NB4 (cell line): ENCODE measurements around the gene OR52I1.

Source experiments
- DNase-seq: peaks from one replicate; pipeline ENCODE4 v3.0.0; 2010; ENCODE audit warnings: low read depth
- H3K4me3 ChIP-seq: one replicate; pipeline ENCODE4 v1.5.1; 2011; ENCODE audit warnings: mild to moderate bottlenecking, low read depth, low read length, moderate library complexity
- CTCF ChIP-seq: IDR thresholded peaks from one replicate; pipeline ENCODE4 v1.5.1; 2012; ENCODE audit warnings: low read depth, low read length
- MAX ChIP-seq: IDR thresholded peaks from 2 replicates; pipeline ENCODE4 v1.6.1; 2011; ENCODE audit warnings: low read depth, low read length
- MYC ChIP-seq: IDR thresholded peaks from 2 replicates; pipeline ENCODE4 v1.6.1; 2011; ENCODE audit warnings: low read depth, low read length
- POLR2A ChIP-seq: IDR thresholded peaks from 2 replicates; pipeline ENCODE4 v1.6.1; 2011; ENCODE audit warnings: mild to moderate bottlenecking; ENCODE audit not compliant: insufficient read length; ENCODE audit errors: extremely low read depth

OR52I1 gene

GRCh38 chr11:4580124-4580523 lies 13.7 kb upstream of the OR52I1 start:
- DNase-seq: no peak
- TF ChIP-seq POLR2A: no peak
- no peak for TF ChIP-seq MAX
- TF ChIP-seq CTCF: no peak
- TF ChIP-seq MYC: no peak
- no peak overlapping the region for H3K4me3 ChIP-seq

- DNase-seq: no peak
- no peak within 1 kb of the TSS for H3K4me3 ChIP-seq
- TF ChIP-seq CTCF: no peak
- TF ChIP-seq MYC: no peak
- no peak for TF ChIP-seq POLR2A
- no peak for TF ChIP-seq MAX
These were observed 12.4 kb upstream of the OR52I1 start, which contains the start of gene OR52I2 for GRCh38 chr11:4581443-4581842. Gene OR52I2 (plus strand): TSS chr11:4581743.

- no peak for TF ChIP-seq POLR2A
- no peak for TF ChIP-seq CTCF
- TF ChIP-seq MAX: no peak
- no peak for TF ChIP-seq MYC
- H3K4me3 ChIP-seq: no peak overlapping the region
- no peak for DNase-seq
These were observed 4.8 kb upstream of the OR52I1 start for GRCh38 chr11:4589017-4589416.

GRCh38 chr11:4605057-4605456 lies 11.2 kb downstream of the OR52I1 start:
- no peak for TF ChIP-seq MAX
- TF ChIP-seq POLR2A: no peak
- H3K4me3 ChIP-seq: no peak overlapping the region
- DNase-seq: no peak

GRCh38 chr11:4606231-4607015 lies 12.6 kb downstream of the OR52I1 start:
- no peak for TF ChIP-seq MYC
- no peak for TF ChIP-seq POLR2A
- no peak for TF ChIP-seq MAX
- no peak for TF ChIP-seq CTCF
- DNase-seq: no peak
- H3K4me3 ChIP-seq: peak overlapping the region; percentile 77

- H3K4me3 ChIP-seq: peak overlapping the region; percentile 77
- DNase-seq: no peak
- no peak for TF ChIP-seq MAX
- TF ChIP-seq CTCF: no peak
- no peak for TF ChIP-seq POLR2A
- TF ChIP-seq MYC: no peak
These were observed 13.3 kb downstream of the OR52I1 start for GRCh38 chr11:4607096-4607495.
